Measurements from ENCODE around the gene TTC3.

- TF ChIP-seq CTCF (IDR thresholded peaks at IDR 0.05; ENCODE audit: insufficient read depth, low read length) (no peak), POLR2AphosphoS5 (IDR thresholded peaks at IDR 0.05; ENCODE audit: low read depth) (no peak), SPI1 (IDR thresholded peaks at IDR 0.05; ENCODE audit: borderline replicate concordance, low read depth) (no peak)
Measured at GRCh38 chr21:37028570-37028969, 44.5 kb upstream of the TTC3 start.

Data from HL-60 (cell line).